MCF 10A (cell line): ENCODE measurements around the gene HLA-A. TPM values are rescaled to one million over a fixed set of nuclear protein-coding genes. Genes with fewer than 3 reads are reported as not detected.

Experiments used
- BruUV-seq: library from RNA; stranded (reverse); fragments of 400-500 nt; replicated peaks from 2 replicates; lab custom pipeline; 2021; lab: Mats Ljungman, UMichigan
- CTCF ChIA-PET: fragments of 300-600 bp; sonication (Branson Sonifier 250); formaldehyde crosslinking; extraction: SDS; loops from one replicate; lab custom pipeline; 2021; ENCODE audit warnings: antibody characterized with exemption, inconsistent platforms; lab: Yijun Ruan, JAX
- POLR2A ChIA-PET: fragments of 300-600, 350-650 bp; sonication (Branson Sonifier 250); formaldehyde crosslinking; extraction: SDS; loops from one replicate; lab custom pipeline; 2020; ENCODE audit warnings: antibody characterized with exemption, inconsistent platforms; lab: Yijun Ruan, JAX
- DNase-seq: peaks from one replicate; pipeline ENCODE4 v3.0.0-alpha.2; 2018; ENCODE audit not compliant: unreplicated experiment
- H3K27ac Mint-ChIP-seq: one replicate; pipeline ENCODE4 v1.8.0; 2022; ENCODE audit warnings: mild to moderate bottlenecking, low read depth, mixed read lengths; ENCODE audit not compliant: unreplicated experiment
- H3K27me3 Mint-ChIP-seq: one replicate; pipeline ENCODE4 v1.8.0; 2022; ENCODE audit warnings: mixed read lengths; ENCODE audit not compliant: insufficient read depth, unreplicated experiment
- H3K36me3 Mint-ChIP-seq: one replicate; pipeline ENCODE4 v1.8.0; 2022; ENCODE audit warnings: mild to moderate bottlenecking, moderate library complexity, mixed read lengths; ENCODE audit not compliant: insufficient read depth, unreplicated experiment
- H3K4me1 Mint-ChIP-seq: one replicate; pipeline ENCODE4 v1.8.0; 2022; ENCODE audit warnings: mixed read lengths; ENCODE audit not compliant: insufficient read depth, unreplicated experiment
- H3K4me3 Mint-ChIP-seq: one replicate; pipeline ENCODE4 v1.8.0; 2022; ENCODE audit warnings: mild to moderate bottlenecking, moderate library complexity, mixed read lengths; ENCODE audit not compliant: unreplicated experiment
- H3K9me3 Mint-ChIP-seq: one replicate; pipeline ENCODE4 v1.8.0; 2022; ENCODE audit warnings: mixed read lengths; ENCODE audit not compliant: unreplicated experiment
- CTCF ChIP-seq: fragments of 200-600 bp; IDR thresholded peaks from one replicate; pipeline ENCODE4 v1.8.0; 2022; ENCODE audit warnings: antibody characterized with exemption, mild to moderate bottlenecking; ENCODE audit not compliant: unreplicated experiment
- intact Hi-C: fragments of 100-400 bp; cut with micrococcal nuclease; formaldehyde crosslinking; loops from 2 replicates; pipeline ENCODE4 v1.14.1; 2022
- total RNA-seq: library from RNA; stranded (reverse); gene quantifications from 2 replicates; pipeline ENCODE4 v1.2.3, GENCODE V29; 2022

The HLA-A gene
- total RNA-seq, 1 experiment from 2014 or later = 139 TPM

- intact Hi-C loops = loop anchor here (2.0 to 5.0 kb wide), 2 partner anchors 43 to 120 kb away; no protein-coding TSS in a partner anchor
These were observed 26.6 kb downstream of the HLA-A start for GRCh38 chr6:29968905-29969304.

DNA sequence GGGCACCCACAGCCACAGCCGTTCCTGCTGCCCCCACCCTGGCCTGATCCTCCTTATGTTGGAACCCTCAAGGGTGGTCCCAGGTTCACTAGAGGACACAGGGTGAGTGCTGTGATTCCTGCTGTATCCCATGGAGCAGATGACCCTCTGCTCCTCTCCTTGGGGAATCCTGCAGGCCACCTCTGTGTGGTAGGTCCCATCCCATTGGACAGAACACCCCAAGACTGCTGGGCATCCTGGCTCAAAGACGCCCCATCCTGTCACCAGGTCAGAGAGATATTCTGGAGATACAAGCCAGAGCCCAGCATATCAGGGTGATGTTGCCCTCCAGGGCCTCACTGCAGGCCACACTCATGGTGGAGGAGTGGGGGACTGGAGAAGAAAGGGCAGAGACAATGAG is 28.4 kb downstream of the HLA-A start:
- no peaks in the 10 kb centered on the region for H3K27me3 Mint-ChIP-seq
- no TSS peak for BruUV-seq
- H3K4me1 Mint-ChIP-seq = peaks cover 24% of the 10 kb centered on the region
- ChIA-PET POLR2A (no interaction called here), CTCF (no interaction called here)
- no peak for TF ChIP-seq CTCF
- intact Hi-C loops = no loop called here
- no peak overlapping the region for H3K4me3 Mint-ChIP-seq
- no peak for DNase-seq
- H3K36me3 Mint-ChIP-seq = no peaks in the 10 kb centered on the region
- no peaks in the 10 kb centered on the region for H3K9me3 Mint-ChIP-seq
- H3K27ac Mint-ChIP-seq = no peak overlapping the region

More at GRCh38 chr6:29968905-29969304, 26.6 kb downstream of the HLA-A start:
- no peak overlapping the region for H3K4me3 Mint-ChIP-seq
- no peaks in the 10 kb centered on the region for H3K9me3 Mint-ChIP-seq
- BruUV-seq = no TSS peak
- no peaks in the 10 kb centered on the region for H3K36me3 Mint-ChIP-seq
- CTCF ChIA-PET = interaction anchor here (0.6 to 4.5 kb wide), 3 partner anchors 9 to 138 kb away, joined by 3 to 22 read pairs (median 3); no protein-coding TSS in a partner anchor
- POLR2A ChIA-PET = interaction anchor here (0.6 to 1.6 kb wide), 3 partner anchors 27 to 1636 kb away, joined by 3 to 5 read pairs (median 4); partner anchors contain the start of gene HLA-A
- no peak for TF ChIP-seq CTCF
- DNase-seq = no peak
- peaks cover 35% of the 10 kb centered on the region for H3K4me1 Mint-ChIP-seq
- no peak overlapping the region for H3K27ac Mint-ChIP-seq
- H3K27me3 Mint-ChIP-seq = no peaks in the 10 kb centered on the region

- no peak for DNase-seq
- Mint-ChIP-seq H3K4me1 (peaks cover 17% of the 10 kb centered on the region), H3K4me3 (peak overlapping the region; percentile 24), H3K27ac (no peak overlapping the region), H3K27me3 (no peaks in the 10 kb centered on the region), H3K9me3 (no peaks in the 10 kb centered on the region), H3K36me3 (no peaks in the 10 kb centered on the region)
- TF ChIP-seq CTCF = no peak
- BruUV-seq = no TSS peak
- CTCF ChIA-PET = interaction anchor here (1.1 to 1.7 kb wide), 3 partner anchors 10 to 128 kb away, joined by 3 to 7 read pairs (median 4); no protein-coding TSS in a partner anchor
- intact Hi-C loops = no loop called here
- POLR2A ChIA-PET = interaction anchor here (0.5 to 3.7 kb wide), 3 partner anchors 9 to 222 kb away, joined by 3 to 28 read pairs (median 6); partner anchors contain the start of gene POLR1H
These were observed 32.7 kb downstream of the HLA-A start for GRCh38 chr6:29974901-29975560.

DNA sequence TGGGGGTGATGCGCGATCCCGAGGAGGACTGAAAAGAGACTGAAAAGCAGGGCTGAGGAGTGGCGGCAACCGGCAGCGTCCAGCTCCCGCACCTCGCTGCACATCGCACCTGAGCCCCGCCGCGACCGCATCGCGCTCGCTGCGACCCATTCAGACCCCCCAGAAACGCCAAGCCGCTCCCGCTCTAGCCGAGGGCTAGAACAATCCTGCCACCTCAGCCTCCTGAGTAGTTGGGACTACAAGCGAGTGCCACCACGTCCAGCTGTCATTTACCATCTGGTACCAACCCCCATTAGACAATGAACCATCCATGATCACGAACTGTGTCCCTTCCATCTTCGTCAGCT is 33.2 kb downstream of the HLA-A start:
- peaks cover 17% of the 10 kb centered on the region for H3K4me1 Mint-ChIP-seq
- no TSS peak for BruUV-seq
- no peaks in the 10 kb centered on the region for H3K27me3 Mint-ChIP-seq
- no peak overlapping the region for H3K27ac Mint-ChIP-seq
- intact Hi-C loops = no loop called here
- no peak overlapping the region for H3K4me3 Mint-ChIP-seq
- no peak for TF ChIP-seq CTCF
- H3K36me3 Mint-ChIP-seq = no peaks in the 10 kb centered on the region
- CTCF ChIA-PET = interaction anchor here (1.1 to 3.0 kb wide), 5 partner anchors 9 to 128 kb away, joined by 3 to 17 read pairs (median 4); no protein-coding TSS in a partner anchor
- POLR2A ChIA-PET = interaction anchor here (1.4 to 3.7 kb wide), 2 partner anchors 9 to 86 kb away, joined by 6 to 28 read pairs; partner anchors contain the start of gene POLR1H
- no peak for DNase-seq
- H3K9me3 Mint-ChIP-seq = no peaks in the 10 kb centered on the region
